Naive thymus-derived CD4-positive, alpha-beta T cell (primary cell): ENCODE data around the gene FGD4. TPM values are rescaled to one million over a fixed set of nuclear protein-coding genes. Genes with fewer than 3 reads are reported as not detected.
A peak's percentile ranks its signal among the peaks of the same experiment; 100 is the strongest.

ENCODE experiments used
- ATAC-seq: fragments of 150-1000 bp; cut with Tn5 transposase; 2 replicates; pipeline ENCODE4 v1.10.0; 2021; ENCODE audit warnings: mild to moderate bottlenecking, moderate library complexity
- CTCF ChIA-PET: fragments of 350-600 bp; sonication (Branson Sonifier 250); formaldehyde crosslinking; loops from one replicate; lab custom pipeline; 2021; ENCODE audit warnings: antibody characterized with exemption; lab: Charles Lee
- POLR2A ChIA-PET: fragments of 350-600 bp; sonication (Branson Sonifier 250); formaldehyde crosslinking; loops from one replicate; lab custom pipeline; 2021; ENCODE audit warnings: antibody characterized with exemption, inconsistent platforms; lab: Charles Lee
- DNase-seq, 9 donors: peaks; one replicate each; pipeline versions ENCODE4 v3.0.0 to v3.0.0-alpha.2; 2020 to 2022; ENCODE audit warnings: mixed read lengths in 1 of 9
- H3K27ac ChIP-seq: one replicate; pipeline ENCODE4 v1.7.0; 2013; ENCODE audit warnings: mild to moderate bottlenecking, low read depth, low read length, moderate library complexity
- H3K27me3 ChIP-seq, 2 donors: one replicate each; pipeline ENCODE4 v1.7.0; 2013; ENCODE audit warnings: low read length in 2 of 2, mild to moderate bottlenecking in 2 of 2, moderate library complexity in 2 of 2; ENCODE audit not compliant: control insufficient read depth in 2 of 2, insufficient read depth in 2 of 2
- H3K36me3 ChIP-seq, 3 experiments: 1 replicate in 2 of 3; 2 replicates in 1 of 3; pipeline ENCODE4 v1.7.0; 2013; ENCODE audit warnings: low read length in 3 of 3, mild to moderate bottlenecking in 3 of 3, moderate library complexity in 1 of 3; ENCODE audit not compliant: insufficient read depth in 3 of 3, control insufficient read depth in 2 of 3
- H3K4me1 ChIP-seq, 2 donors: one replicate each; pipeline ENCODE4 v1.7.0; 2013; ENCODE audit warnings: low read length in 2 of 2, mild to moderate bottlenecking in 2 of 2, moderate library complexity in 1 of 2; ENCODE audit not compliant: control insufficient read depth in 2 of 2, insufficient read depth in 2 of 2
- H3K4me3 ChIP-seq: 2 replicates; pipeline ENCODE4 v1.7.0; 2013; ENCODE audit warnings: mild to moderate bottlenecking, low read length
- H3K9me3 ChIP-seq, 3 experiments: 1 replicate in 2 of 3; 2 replicates in 1 of 3; pipeline ENCODE4 v1.7.0; 2013; ENCODE audit warnings: low read length in 3 of 3; ENCODE audit not compliant: control insufficient read depth in 2 of 3
- H3K27ac Mint-ChIP-seq, 9 donors: one replicate each; pipeline ENCODE4 v1.8.0; 2020 to 2022; ENCODE audit warnings: mixed read lengths in 9 of 9, mild to moderate bottlenecking in 8 of 9, moderate library complexity in 5 of 9, inconsistent platforms in 2 of 9
- H3K27me3 Mint-ChIP-seq, 5 donors: one replicate each; pipeline ENCODE4 v1.8.0; 2021 to 2022; ENCODE audit warnings: mixed read lengths in 5 of 5, mild to moderate bottlenecking in 1 of 5
- H3K36me3 Mint-ChIP-seq, 5 donors: one replicate each; pipeline ENCODE4 v1.8.0; 2020 to 2022; ENCODE audit warnings: mixed read lengths in 5 of 5, mild to moderate bottlenecking in 3 of 5, inconsistent platforms in 1 of 5
- H3K4me1 Mint-ChIP-seq, 7 donors: one replicate each; pipeline ENCODE4 v1.8.0; 2020 to 2022; ENCODE audit warnings: mixed read lengths in 7 of 7, mild to moderate bottlenecking in 3 of 7, inconsistent platforms in 1 of 7
- H3K4me3 Mint-ChIP-seq, 10 donors: one replicate each; pipeline ENCODE4 v1.8.0; 2020 to 2022; ENCODE audit warnings: mild to moderate bottlenecking in 10 of 10, mixed read lengths in 10 of 10, moderate library complexity in 6 of 10, inconsistent platforms in 2 of 10
- H3K9me3 Mint-ChIP-seq, 11 donors: one replicate each; pipeline ENCODE4 v1.8.0; 2020 to 2022; ENCODE audit warnings: mixed read lengths in 11 of 11, mild to moderate bottlenecking in 4 of 11, inconsistent platforms in 1 of 11, moderate library complexity in 1 of 11
- intact Hi-C, 2 donors: fragments of 100-400 bp; cut with micrococcal nuclease; formaldehyde crosslinking; loops; one replicate each; pipeline ENCODE4 v1.15.1; 2023
- polyA plus RNA-seq, 2 donors: library from polyadenylated mRNA; unstranded; fragments of 300-500 nt; fragmentation: Illumina TruSeq; gene quantifications; one replicate each; pipeline ENCODE4 v1.2.3, GENCODE V29; 2021
- total RNA-seq, 6 experiments: library from RNA in 5 of 6; stranded (reverse) in 5 of 6; gene quantifications; 1 replicate in 5 of 6; 2 replicates in 1 of 6; pipeline ENCODE4 v1.2.3 and lab custom pipeline; 2021 to 2026

FGD4 gene
- total and polyA plus RNA-seq, 7 experiments from 2014 or later: 0.12 to 13.7 (median 0.50) TPM; not detected in 1

DNA sequence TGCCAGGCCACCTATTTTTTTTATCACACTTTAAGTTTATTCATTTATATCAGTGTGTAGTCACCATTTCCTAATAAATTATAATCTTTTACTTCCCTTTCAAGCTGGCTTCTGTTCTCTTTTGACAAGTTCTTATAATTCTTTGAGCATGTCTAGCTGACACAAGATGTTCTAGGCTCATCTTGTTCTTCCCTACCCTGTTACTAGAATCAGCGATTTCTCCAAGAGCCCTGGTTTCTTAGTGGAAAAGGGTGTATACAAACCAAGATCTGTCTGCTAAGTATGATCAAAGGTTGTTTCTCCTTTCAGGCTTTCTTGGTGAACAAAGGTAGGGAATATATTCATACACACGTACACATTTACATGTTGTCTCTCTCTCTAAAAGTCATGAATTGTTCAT, 51.0 kb downstream of the FGD4 start:
- peaks cover 0 to 8% (median 0%) of the 10 kb centered on the region in 5 donors for H3K27me3 Mint-ChIP-seq
- ATAC-seq (no peak), DNase-seq (no peak)
- intact Hi-C loops: loop anchor here in 1 of 2 donors (10.0 kb wide), 1 partner anchor 796 kb away; the partner anchor contains the start of gene ETFBKMT
- peaks cover 0 to 8% (median 0%) of the 10 kb centered on the region in 7 donors for H3K4me1 Mint-ChIP-seq
- Histone ChIP-seq H3K4me1 (no peaks in the 10 kb centered on the region), H3K4me3 (no peak overlapping the region), H3K36me3 (no peaks in the 10 kb centered on the region), H3K27me3 (no peaks in the 10 kb centered on the region), H3K27ac (no peak overlapping the region), H3K9me3 (no peaks in the 10 kb centered on the region)
- ChIA-PET POLR2A (no interaction called here), CTCF (no interaction called here)
- no peaks in the 10 kb centered on the region for H3K9me3 Mint-ChIP-seq
- H3K4me3 Mint-ChIP-seq: no peak overlapping the region
- no peak overlapping the region for H3K27ac Mint-ChIP-seq
- H3K36me3 Mint-ChIP-seq: no peaks in the 10 kb centered on the region

DNA sequence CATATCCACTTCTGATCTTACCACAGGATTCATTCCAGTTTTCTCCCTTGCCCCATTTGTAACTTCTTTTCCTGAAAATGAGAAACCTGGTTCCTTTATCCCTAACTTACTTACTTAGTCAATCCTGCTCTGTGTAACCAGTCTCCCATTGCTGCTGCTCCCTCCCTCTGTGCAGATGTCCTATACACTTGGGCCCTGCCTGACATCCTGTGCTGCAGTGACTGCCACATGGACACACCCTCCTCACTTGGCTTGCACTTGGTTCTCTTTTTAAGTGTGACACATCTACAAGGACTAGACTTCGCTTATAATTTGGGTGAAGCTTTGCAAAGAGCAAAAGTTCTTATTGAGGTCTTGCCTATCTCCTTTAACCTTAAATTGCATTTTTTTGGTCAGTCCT, 51.4 kb downstream of the FGD4 start:
- intact Hi-C loops: loop anchor here in 1 of 2 donors (10.0 kb wide), 1 partner anchor 796 kb away; the partner anchor contains the start of gene ETFBKMT
- no peak overlapping the region for H3K4me3 Mint-ChIP-seq

DNA sequence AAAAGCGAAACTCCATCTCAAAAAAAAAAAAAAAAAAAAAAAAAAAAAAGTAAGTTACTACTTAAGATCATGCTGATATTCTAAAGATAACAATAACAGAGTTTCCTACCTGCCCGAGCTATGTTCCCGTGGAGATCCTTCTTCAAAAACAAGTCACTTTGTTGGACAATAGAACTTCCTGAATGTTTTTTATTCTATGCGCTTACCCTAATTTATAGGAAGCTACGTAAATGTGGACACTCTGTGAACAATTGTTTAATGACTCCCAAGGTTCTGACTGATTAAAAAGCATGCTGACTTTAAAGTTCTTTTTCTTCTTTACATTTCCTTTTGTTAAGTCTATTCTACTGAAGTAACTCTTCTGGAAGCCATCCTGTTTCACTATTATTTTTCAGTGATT, 52.5 kb downstream of the FGD4 start:
- Mint-ChIP-seq H3K36me3 (no peaks in the 10 kb centered on the region), H3K4me1 (peaks cover 0 to 8% (median 0%) of the 10 kb centered on the region in 7 donors), H3K27ac (no peak overlapping the region), H3K9me3 (no peaks in the 10 kb centered on the region), H3K4me3 (no peak overlapping the region), H3K27me3 (peaks cover 0 to 10% (median 0%) of the 10 kb centered on the region in 5 donors)
- Histone ChIP-seq H3K9me3 (no peaks in the 10 kb centered on the region), H3K36me3 (no peaks in the 10 kb centered on the region), H3K4me3 (no peak overlapping the region), H3K27me3 (no peaks in the 10 kb centered on the region), H3K27ac (no peak overlapping the region), H3K4me1 (no peaks in the 10 kb centered on the region)
- POLR2A ChIA-PET: no interaction called here
- intact Hi-C loops: loop anchor here in 1 of 2 donors (10.0 kb wide), 1 partner anchor 797 kb away; the partner anchor contains the start of gene ETFBKMT
- no peak for ATAC-seq
- CTCF ChIA-PET: no interaction called here
- no peak for DNase-seq

More for the DNA sequence above, 51.4 kb downstream of the FGD4 start:
- Mint-ChIP-seq H3K27ac (no peak overlapping the region), H3K9me3 (no peaks in the 10 kb centered on the region), H3K36me3 (no peaks in the 10 kb centered on the region), H3K27me3 (peaks cover 0 to 8% (median 0%) of the 10 kb centered on the region in 5 donors), H3K4me1 (peaks cover 0 to 8% (median 0%) of the 10 kb centered on the region in 7 donors)
- Histone ChIP-seq H3K27me3 (no peaks in the 10 kb centered on the region), H3K36me3 (no peaks in the 10 kb centered on the region), H3K9me3 (no peaks in the 10 kb centered on the region), H3K4me3 (no peak overlapping the region), H3K27ac (no peak overlapping the region), H3K4me1 (no peaks in the 10 kb centered on the region)
- ATAC-seq (no peak), DNase-seq (no peak)
- POLR2A ChIA-PET: interaction anchor here (0.6 kb wide), 1 partner anchor 703 kb away, joined by 4 read pairs; no protein-coding TSS in a partner anchor
- CTCF ChIA-PET: no interaction called here

DNA sequence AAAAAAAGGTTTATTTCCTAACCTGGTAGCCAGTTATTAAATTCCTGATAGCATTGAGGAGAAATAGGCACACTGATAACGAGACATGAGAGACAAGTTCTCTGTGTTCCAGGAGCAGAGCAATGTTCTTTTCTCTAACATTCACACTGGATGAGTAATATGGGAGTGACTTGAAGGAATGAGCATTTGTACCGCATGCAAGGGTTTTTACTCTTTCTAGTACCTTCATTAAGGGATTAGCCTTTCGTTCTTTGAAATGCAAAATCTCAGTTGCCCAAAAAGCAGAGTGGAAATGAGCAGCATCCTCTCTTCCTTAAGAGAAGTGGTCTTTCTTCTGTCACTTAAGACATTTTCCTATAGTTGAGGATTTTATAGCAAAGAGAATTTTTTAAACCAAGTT, 54.7 kb downstream of the FGD4 start:
- peaks cover 0 to 4% (median 0%) of the 10 kb centered on the region in 7 donors for H3K4me1 Mint-ChIP-seq
- no peaks in the 10 kb centered on the region for H3K4me1 ChIP-seq
- H3K9me3 Mint-ChIP-seq: no peaks in the 10 kb centered on the region
- H3K27ac Mint-ChIP-seq: no peak overlapping the region
- H3K27me3 ChIP-seq: no peaks in the 10 kb centered on the region
- no peaks in the 10 kb centered on the region for H3K36me3 ChIP-seq
- intact Hi-C loops: loop anchor here in 1 of 2 donors (2.0 to 10.0 kb wide), 2 partner anchors 225 to 799 kb away; partner anchors contain the start of genes DNM1L and ETFBKMT
- ChIA-PET CTCF (interaction anchor here (1.3 kb wide), 1 partner anchor 14 kb away, joined by 3 read pairs; no protein-coding TSS in a partner anchor), POLR2A (no interaction called here)
- no peak overlapping the region for H3K27ac ChIP-seq
- H3K4me3 ChIP-seq: no peak overlapping the region
- H3K36me3 Mint-ChIP-seq: no peaks in the 10 kb centered on the region
- DNase-seq (no peak), ATAC-seq (no peak)
- H3K4me3 Mint-ChIP-seq: no peak overlapping the region
- H3K27me3 Mint-ChIP-seq: peaks cover 0 to 10% (median 0%) of the 10 kb centered on the region in 5 donors
- no peaks in the 10 kb centered on the region for H3K9me3 ChIP-seq

DNA sequence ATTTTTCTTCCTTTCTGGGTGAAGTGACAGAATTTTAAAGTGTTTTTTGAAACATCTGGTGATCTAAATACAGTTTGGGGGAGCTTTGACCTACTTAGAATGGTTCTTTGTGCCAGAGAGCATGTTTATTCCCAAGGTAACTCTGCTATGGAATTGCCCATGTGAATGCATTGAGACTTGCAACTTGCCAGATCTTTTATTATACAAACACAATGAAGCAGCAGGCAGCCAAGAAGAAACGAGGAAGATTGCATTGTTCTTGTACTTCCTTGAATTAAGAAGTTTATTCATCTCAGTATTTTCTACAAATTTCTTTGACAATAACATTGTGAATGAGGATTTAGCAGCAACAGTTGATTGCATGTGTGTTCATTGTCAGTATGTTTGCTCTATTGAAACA, 55.5 kb downstream of the FGD4 start:
- no peak overlapping the region for H3K4me3 ChIP-seq
- Mint-ChIP-seq H3K27me3 (peaks cover 0 to 10% (median 0%) of the 10 kb centered on the region in 5 donors), H3K4me1 (peaks cover 0 to 4% (median 0%) of the 10 kb centered on the region in 7 donors), H3K9me3 (no peaks in the 10 kb centered on the region), H3K4me3 (no peak overlapping the region), H3K27ac (no peak overlapping the region), H3K36me3 (no peaks in the 10 kb centered on the region)
- DNase-seq (no peak), ATAC-seq (no peak)
- H3K36me3 ChIP-seq: no peaks in the 10 kb centered on the region
- POLR2A ChIA-PET: no interaction called here
- no peak overlapping the region for H3K27ac ChIP-seq
- H3K4me1 ChIP-seq: no peaks in the 10 kb centered on the region
- CTCF ChIA-PET: interaction anchor here (0.7 kb wide), 2 partner anchors 202 to 208 kb away, joined by 3 read pairs; no protein-coding TSS in a partner anchor
- H3K9me3 ChIP-seq: no peaks in the 10 kb centered on the region
- intact Hi-C loops: loop anchor here (1.0 to 10.0 kb wide), 10 partner anchors 88 to 1763 kb away; partner anchors contain the start of genes YARS2 (in 2 of the 2), ALG10 (in 1 of the 2), DNM1L (in 1 of the 2) and ETFBKMT (in 1 of the 2)
- H3K27me3 ChIP-seq: no peaks in the 10 kb centered on the region

DNA sequence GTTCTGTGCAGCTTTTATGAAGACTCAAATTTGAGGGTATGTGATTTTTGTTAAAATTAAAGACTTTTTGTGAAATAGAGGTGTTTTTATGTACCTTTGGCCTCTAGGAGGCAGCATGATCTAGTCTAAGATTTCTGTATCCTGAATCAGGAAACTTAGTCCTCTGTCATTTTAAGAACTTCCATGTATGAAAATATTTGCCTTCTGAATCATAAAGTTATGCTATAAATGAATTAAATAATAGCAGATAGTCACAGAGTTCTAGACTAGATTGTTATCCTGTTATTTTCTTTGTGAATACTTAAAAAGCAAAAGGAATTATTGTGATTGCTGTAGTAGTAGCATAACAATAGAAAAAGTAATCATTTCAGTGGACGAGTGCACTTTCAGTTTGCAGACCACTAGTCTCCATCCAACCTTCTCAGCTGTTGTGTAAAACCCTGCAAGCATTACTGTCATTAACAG, 56.3 kb downstream of the FGD4 start:
- no peaks in the 10 kb centered on the region for H3K4me1 ChIP-seq
- H3K36me3 ChIP-seq: no peaks in the 10 kb centered on the region
- DNase-seq (peak in 6 of 9 donors; percentile 4 to 45 (median 32)), ATAC-seq (peak; percentile 63)
- no peak overlapping the region for H3K4me3 ChIP-seq
- peaks cover 0 to 4% (median 0%) of the 10 kb centered on the region in 7 donors for H3K4me1 Mint-ChIP-seq
- no peak overlapping the region for H3K27ac Mint-ChIP-seq
- no peaks in the 10 kb centered on the region for H3K27me3 ChIP-seq
- H3K27me3 Mint-ChIP-seq: peaks cover 0 to 10% (median 0%) of the 10 kb centered on the region in 5 donors
- POLR2A ChIA-PET: interaction anchor here (1.1 kb wide), 1 partner anchor 300 kb away, joined by 4 read pairs; the partner anchor contains the start of gene YARS2
- H3K4me3 Mint-ChIP-seq: peak overlapping the region in 5 of 10 donors; percentile 16 to 55 (median 36)
- H3K9me3 ChIP-seq: no peaks in the 10 kb centered on the region
- no peaks in the 10 kb centered on the region for H3K36me3 Mint-ChIP-seq
- CTCF ChIA-PET: interaction anchor here (0.7 to 1.2 kb wide), 3 partner anchors 18 to 803 kb away, joined by 3 to 5 read pairs (median 3); no protein-coding TSS in a partner anchor
- no peak overlapping the region for H3K27ac ChIP-seq
- no peaks in the 10 kb centered on the region for H3K9me3 Mint-ChIP-seq
- intact Hi-C loops: loop anchor here (1.0 to 10.0 kb wide), 10 partner anchors 88 to 1763 kb away; partner anchors contain the start of genes YARS2 (in 2 of the 2), ALG10 (in 1 of the 2), DNM1L (in 1 of the 2) and ETFBKMT (in 1 of the 2)
